Measurements from ENCODE around the gene NTMT1. TPM values are rescaled to one million over a fixed set of nuclear protein-coding genes. Genes with fewer than 3 reads are reported as not detected.

The NTMT1 gene, protein sequence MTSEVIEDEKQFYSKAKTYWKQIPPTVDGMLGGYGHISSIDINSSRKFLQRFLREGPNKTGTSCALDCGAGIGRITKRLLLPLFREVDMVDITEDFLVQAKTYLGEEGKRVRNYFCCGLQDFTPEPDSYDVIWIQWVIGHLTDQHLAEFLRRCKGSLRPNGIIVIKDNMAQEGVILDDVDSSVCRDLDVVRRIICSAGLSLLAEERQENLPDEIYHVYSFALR
- 83.8 and 90.4 TPM in 2 replicates for total RNA-seq

DNA sequence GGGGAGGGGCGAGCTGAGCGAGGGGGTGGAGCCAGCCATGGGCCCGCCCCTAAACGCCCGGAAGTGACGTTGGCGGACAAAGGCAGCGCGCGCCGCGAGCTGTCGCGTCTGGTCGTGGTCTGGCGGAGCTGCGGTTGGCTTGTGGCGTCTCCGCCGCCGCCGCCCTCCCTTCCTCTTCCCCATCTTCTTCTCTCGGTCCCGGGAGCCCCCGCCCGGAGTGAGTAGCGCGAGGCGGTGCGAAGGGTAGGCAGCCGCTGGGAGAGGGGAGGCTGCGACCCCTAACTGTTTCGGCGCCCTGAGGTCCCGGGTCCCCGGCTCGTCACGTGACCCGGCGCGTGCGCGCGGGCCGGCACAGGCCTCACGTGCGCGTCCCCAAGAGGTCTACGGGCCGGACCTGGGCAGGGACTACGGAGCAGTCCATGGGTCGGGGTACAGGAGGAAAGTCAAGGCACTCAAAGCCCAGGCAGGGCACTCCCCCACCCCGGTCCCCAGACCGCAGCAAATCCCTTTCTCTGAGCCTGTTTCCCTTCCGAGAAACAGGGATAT lies at the start of gene NTMT1:
NTMT1 (plus strand) TSS at position 85 of the 546 bp plus-strand sequence. CDS start 6,541 bp downstream, outside the sequence.

DNA sequence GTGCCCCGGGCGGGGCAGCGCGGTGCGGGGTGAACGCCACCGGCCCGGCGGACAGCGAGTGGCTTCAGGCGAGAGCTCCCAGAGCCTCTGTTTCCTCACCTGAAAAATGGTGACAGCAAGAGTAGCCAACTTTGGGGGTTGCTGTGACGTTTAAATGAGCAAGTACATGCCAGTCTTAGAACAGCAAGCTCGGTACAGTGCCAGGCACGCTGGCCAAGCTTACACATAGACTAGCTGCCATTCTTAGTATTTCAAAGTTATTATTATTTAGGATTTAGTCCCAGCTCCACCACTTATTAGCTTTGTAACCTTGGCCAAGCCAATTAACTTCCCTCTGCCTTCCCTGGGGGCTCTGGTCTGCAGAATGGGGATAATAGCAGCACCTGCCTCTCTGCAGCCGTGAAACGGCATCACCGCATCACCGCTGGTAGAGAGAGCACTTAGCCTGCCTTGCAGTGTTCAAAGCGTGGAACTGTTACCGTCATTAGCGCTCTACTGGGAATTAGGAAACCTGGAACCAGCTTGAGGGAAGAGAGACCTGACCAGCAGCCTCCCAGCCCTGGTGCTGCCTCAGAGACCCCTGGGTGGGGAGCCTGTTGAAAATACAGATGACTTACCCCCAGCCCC lies 5.2 kb upstream of the NTMT1 start, which contains the start of gene C9orf50:
C9orf50 (minus strand) TSS at position 433 of the 627 bp plus-strand sequence. CDS start 527 bp downstream, outside the sequence.

DNA sequence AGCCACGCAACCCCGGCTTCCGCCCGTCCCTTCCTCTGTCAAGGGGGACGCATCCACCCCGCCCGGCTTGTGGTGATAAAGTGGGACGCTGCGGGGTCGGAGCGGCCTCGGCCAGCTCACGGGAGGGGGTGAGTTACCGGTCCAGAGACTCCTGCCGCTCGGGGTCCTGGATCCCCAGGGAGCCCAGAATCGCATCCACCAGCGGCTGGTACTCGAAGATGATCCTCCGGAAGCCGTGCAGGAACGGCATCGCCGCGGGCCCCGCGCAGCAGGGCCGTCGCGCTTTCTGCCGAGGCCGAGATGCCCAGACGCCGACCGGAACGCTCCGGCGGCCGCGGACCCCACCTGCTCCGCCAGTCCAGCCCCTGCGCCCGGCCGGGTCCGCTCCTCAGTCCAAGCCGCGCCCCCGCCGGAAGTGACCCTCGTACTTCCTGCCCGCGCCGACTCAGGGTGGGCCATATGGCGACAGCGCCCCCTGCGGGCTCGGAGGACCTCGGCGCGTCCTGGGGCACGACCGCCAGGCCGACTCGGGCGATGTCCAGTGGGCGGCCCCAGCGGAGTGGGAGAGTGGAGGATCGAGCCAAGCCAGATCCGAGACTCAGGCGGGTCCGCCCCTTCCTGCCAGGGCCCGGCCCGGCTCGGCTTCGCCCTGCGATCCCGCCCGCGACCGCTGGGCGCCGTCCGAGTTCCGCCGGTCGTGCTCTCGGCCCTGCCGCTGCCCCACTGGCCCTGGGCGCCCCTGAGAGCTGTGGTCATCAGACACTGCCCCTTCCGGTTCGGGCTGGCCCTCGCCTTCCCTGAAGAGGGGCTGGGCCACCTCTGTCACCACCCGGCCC lies 16.0 kb downstream of the NTMT1 start, which contains the start of gene ASB6:
ASB6 (minus strand) TSS at position 402 of the 836 bp plus-strand sequence; CDS start at position 250, 152 bp downstream.

DNA sequence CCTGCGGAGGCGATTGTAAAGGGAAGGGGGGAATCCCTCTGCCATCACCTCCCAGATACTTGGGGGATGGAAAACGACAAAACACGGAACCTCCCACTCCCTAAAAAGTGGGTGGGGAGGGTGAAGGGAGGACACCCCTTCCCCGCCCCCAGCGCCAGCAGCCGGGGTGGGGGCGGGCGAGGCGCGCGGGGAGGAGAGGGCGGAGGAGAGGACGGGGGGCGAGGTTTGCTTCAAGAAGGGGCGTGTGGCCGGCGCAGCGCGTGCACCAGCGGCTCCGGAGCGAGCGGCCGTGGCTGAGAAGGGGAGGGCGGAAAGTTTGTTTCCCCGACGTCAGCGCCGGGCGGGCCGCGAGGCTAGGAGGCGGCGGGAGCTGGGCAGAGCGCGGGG lies 39.4 kb downstream of the NTMT1 start, which contains the start of gene PRRX2:
PRRX2 (plus strand) TSS at position 259 of the 387 bp plus-strand sequence. CDS start 221 bp downstream, outside the sequence.

Other genes starting within 250 kb of the NTMT1 start
- 0.50 TPM in 1 of 2 replicates, not detected in the other for gene C9orf50, start 5.1 kb upstream of the NTMT1 start, total RNA-seq
- gene ASB6, start 16.0 kb downstream of the NTMT1 start, total RNA-seq, result 23.5 and 23.6 TPM in 2 replicates
- gene PRRX2, start 39.5 kb downstream of the NTMT1 start, total RNA-seq, result 14.3 and 14.9 TPM in 2 replicates
- gene PTGES, start 126.9 kb downstream of the NTMT1 start, total RNA-seq, result 4.0 TPM in 2 replicates
- 25.1 and 31.3 TPM in 2 replicates for gene TOR1B, start 177.0 kb downstream of the NTMT1 start, total RNA-seq
- gene TOR1A, start 198.0 kb downstream of the NTMT1 start, total RNA-seq, result 62.4 and 66.2 TPM in 2 replicates
- gene C9orf78, start 209.1 kb downstream of the NTMT1 start, total RNA-seq, result 38.5 and 44.6 TPM in 2 replicates
- 10.6 and 10.9 TPM in 2 replicates for gene USP20, start 209.3 kb downstream of the NTMT1 start, total RNA-seq

All from bronchus fibroblast of lung (primary cell).